ENCODE data around the gene NPAS3. TPM values are rescaled to one million over a fixed set of nuclear protein-coding genes. Genes with fewer than 3 reads are reported as not detected.

NPAS3 gene
- total and polyA plus RNA-seq, 2 donors, result 1.0 to 1.2 TPM

DNA sequence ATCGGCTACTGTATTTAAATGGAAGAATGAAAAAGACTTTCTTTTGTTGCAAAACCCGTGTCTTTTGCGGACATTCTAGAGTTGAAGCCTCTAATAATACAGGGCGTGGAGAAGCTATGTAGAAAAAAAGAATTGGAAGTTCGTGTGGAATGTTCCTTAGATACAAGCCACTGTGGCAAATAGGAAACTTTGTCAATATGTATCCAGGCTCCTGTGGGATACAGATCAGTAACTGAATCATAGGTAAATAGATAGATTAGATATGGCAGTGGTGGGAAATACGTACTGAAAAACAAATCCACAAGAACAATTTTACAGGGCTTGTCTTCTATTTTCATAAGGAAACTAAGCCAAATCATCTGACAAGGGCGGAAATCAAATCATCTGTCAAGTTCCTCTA, 766.8 kb downstream of the NPAS3 start:
- Histone ChIP-seq H3K36me3 (ENCODE audit: control insufficient read depth in 2 of 2, insufficient read depth in 2 of 2, low read length in 1 of 2) (no peaks in the 10 kb centered on the region), H3K27me3 (ENCODE audit: control insufficient read depth in 2 of 2, insufficient read depth in 1 of 2, low read length in 1 of 2) (no peaks in the 10 kb centered on the region), H3K9me3 (ENCODE audit: control insufficient read depth in 2 of 2, insufficient read depth in 1 of 2, low read length in 1 of 2) (no peaks in the 10 kb centered on the region), H3K4me3 (ENCODE audit: low read length in 2 of 2) (no peak overlapping the region), H3K27ac (ENCODE audit: low read depth in 1 of 2, low read length in 1 of 2) (no peak overlapping the region), H3K4me1 (ENCODE audit: control insufficient read depth in 2 of 2, insufficient read depth in 2 of 2, low read length in 2 of 2) (no peaks in the 10 kb centered on the region)
- WGBS, result 94% methylated on average over 7 of the region's 7 CpGs
- DNase-seq (ENCODE audit: low read depth in 6 of 9, low spot score in 9 of 9), result no peak

DNA sequence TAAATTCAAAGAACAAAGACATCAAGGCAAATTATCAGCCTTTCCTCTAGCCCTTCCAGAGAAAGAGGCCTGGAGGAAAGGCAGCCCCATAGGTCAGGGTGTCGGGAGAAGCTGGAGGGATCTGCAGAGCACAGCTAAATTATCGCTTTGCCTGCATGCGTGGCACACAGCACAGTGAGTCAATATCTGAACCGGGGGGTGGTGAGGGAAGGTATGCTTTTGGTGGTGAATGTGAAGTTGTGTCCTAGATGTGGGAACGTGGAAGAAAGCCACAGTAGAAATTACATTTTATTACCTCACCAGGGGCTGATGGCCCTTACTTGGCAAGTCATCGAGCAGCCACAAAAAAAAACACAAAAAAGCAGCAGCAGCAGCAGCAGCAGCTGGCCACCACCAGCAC, 769.0 kb downstream of the NPAS3 start:
- Histone ChIP-seq H3K36me3 (ENCODE audit: control insufficient read depth in 2 of 2, insufficient read depth in 2 of 2, low read length in 1 of 2) (no peaks in the 10 kb centered on the region), H3K9me3 (ENCODE audit: control insufficient read depth in 2 of 2, insufficient read depth in 1 of 2, low read length in 1 of 2) (no peaks in the 10 kb centered on the region), H3K4me3 (ENCODE audit: low read length in 2 of 2) (no peak overlapping the region), H3K27me3 (ENCODE audit: control insufficient read depth in 2 of 2, insufficient read depth in 1 of 2, low read length in 1 of 2) (no peaks in the 10 kb centered on the region), H3K27ac (ENCODE audit: low read depth in 1 of 2, low read length in 1 of 2) (no peak overlapping the region), H3K4me1 (ENCODE audit: control insufficient read depth in 2 of 2, insufficient read depth in 2 of 2, low read length in 2 of 2) (no peaks in the 10 kb centered on the region)
- DNase-seq (ENCODE audit: low read depth in 6 of 9, low spot score in 9 of 9), result no peak
- WGBS, result 92% methylated on average over 6 of the region's 6 CpGs

DNA sequence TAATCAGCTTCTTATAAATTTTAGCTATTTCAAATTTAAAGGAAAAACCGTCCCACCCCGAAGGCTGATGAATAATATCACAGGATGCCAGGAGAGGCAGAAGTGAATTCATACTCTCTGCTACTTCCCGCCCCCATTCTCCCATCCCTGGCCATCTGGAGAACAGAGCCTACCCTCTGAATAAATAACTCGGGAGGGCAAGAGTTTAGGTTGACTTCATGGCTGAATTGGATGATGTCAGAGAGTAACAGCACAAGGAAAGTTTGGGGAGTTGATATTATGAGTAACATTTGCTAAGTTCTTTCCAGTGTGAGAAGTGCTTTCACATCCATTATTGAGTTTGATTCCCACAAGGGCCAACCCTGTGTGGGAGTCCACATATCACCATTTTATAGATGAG, 770.6 kb downstream of the NPAS3 start:
- Histone ChIP-seq H3K4me1 (ENCODE audit: control insufficient read depth in 2 of 2, insufficient read depth in 2 of 2, low read length in 2 of 2) (no peaks in the 10 kb centered on the region), H3K27me3 (ENCODE audit: control insufficient read depth in 2 of 2, insufficient read depth in 1 of 2, low read length in 1 of 2) (no peaks in the 10 kb centered on the region), H3K27ac (ENCODE audit: low read depth in 1 of 2, low read length in 1 of 2) (no peak overlapping the region), H3K36me3 (ENCODE audit: control insufficient read depth in 2 of 2, insufficient read depth in 2 of 2, low read length in 1 of 2) (no peaks in the 10 kb centered on the region), H3K4me3 (ENCODE audit: low read length in 2 of 2) (no peak overlapping the region), H3K9me3 (ENCODE audit: control insufficient read depth in 2 of 2, insufficient read depth in 1 of 2, low read length in 1 of 2) (no peaks in the 10 kb centered on the region)
- no peak for DNase-seq (ENCODE audit: low read depth in 6 of 9, low spot score in 9 of 9)
- WGBS, result 96% methylated on average over 4 of the region's 4 CpGs

DNA sequence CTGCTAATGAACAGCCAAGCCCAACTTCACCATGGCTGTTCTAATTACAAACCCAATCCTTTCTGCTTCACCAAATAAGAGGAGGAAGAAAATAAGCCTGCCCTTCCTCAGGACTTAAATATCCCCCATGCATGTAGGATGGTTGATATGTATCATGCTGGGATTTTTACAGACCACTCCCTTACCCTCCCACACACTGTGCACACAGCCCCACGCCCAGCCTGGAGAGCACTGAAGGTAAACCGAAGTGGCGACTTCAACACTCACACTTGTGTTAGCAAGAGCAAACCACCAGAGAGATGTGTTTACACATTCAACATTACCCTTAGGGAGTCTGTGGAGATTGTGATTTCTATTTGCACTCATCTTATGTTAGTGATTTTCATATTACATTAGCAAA, 771.0 kb downstream of the NPAS3 start:
- no peaks in the 10 kb centered on the region for H3K36me3 ChIP-seq (ENCODE audit: control insufficient read depth in 2 of 2, insufficient read depth in 2 of 2, low read length in 1 of 2)
- H3K4me1 ChIP-seq (ENCODE audit: control insufficient read depth in 2 of 2, insufficient read depth in 2 of 2, low read length in 2 of 2), result no peaks in the 10 kb centered on the region
- 94% methylated on average over 3 of the region's 3 CpGs for WGBS
- H3K27me3 ChIP-seq (ENCODE audit: control insufficient read depth in 2 of 2, insufficient read depth in 1 of 2, low read length in 1 of 2), result no peaks in the 10 kb centered on the region
- H3K4me3 ChIP-seq (ENCODE audit: low read length in 2 of 2), result no peak overlapping the region
- DNase-seq (ENCODE audit: low read depth in 6 of 9, low spot score in 9 of 9), result no peak
- no peak overlapping the region for H3K27ac ChIP-seq (ENCODE audit: low read depth in 1 of 2, low read length in 1 of 2)
- H3K9me3 ChIP-seq (ENCODE audit: control insufficient read depth in 2 of 2, insufficient read depth in 1 of 2, low read length in 1 of 2), result no peaks in the 10 kb centered on the region

DNA sequence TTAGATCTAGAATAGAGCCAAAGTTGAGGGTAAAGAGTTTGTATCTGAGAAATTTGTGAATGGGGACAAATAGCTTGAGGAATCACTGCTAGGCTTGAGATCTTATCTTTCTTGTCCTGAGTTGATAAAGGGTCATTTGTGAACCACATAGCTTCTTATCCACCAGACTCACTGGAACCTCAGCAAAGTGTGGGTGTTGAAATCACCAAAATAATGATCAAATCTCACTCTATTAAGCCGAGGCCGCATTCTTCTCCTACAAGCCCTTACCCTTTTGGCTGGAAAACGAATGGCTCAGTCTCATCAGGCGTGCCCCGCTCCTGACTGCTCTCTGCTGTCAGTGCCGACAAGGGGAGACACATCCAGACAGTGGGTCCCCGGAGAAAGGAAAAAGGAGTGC, 771.6 kb downstream of the NPAS3 start:
- H3K27me3 ChIP-seq (ENCODE audit: control insufficient read depth in 2 of 2, insufficient read depth in 1 of 2, low read length in 1 of 2), result no peaks in the 10 kb centered on the region
- no peak for DNase-seq (ENCODE audit: low read depth in 6 of 9, low spot score in 9 of 9)
- H3K36me3 ChIP-seq (ENCODE audit: control insufficient read depth in 2 of 2, insufficient read depth in 2 of 2, low read length in 1 of 2), result no peaks in the 10 kb centered on the region
- no peak overlapping the region for H3K27ac ChIP-seq (ENCODE audit: low read depth in 1 of 2, low read length in 1 of 2)
- H3K9me3 ChIP-seq (ENCODE audit: control insufficient read depth in 2 of 2, insufficient read depth in 1 of 2, low read length in 1 of 2), result no peaks in the 10 kb centered on the region
- 92% methylated on average over 7 of the region's 7 CpGs for WGBS
- no peaks in the 10 kb centered on the region for H3K4me1 ChIP-seq (ENCODE audit: control insufficient read depth in 2 of 2, insufficient read depth in 2 of 2, low read length in 2 of 2)
- H3K4me3 ChIP-seq (ENCODE audit: low read length in 2 of 2), result no peak overlapping the region

DNA sequence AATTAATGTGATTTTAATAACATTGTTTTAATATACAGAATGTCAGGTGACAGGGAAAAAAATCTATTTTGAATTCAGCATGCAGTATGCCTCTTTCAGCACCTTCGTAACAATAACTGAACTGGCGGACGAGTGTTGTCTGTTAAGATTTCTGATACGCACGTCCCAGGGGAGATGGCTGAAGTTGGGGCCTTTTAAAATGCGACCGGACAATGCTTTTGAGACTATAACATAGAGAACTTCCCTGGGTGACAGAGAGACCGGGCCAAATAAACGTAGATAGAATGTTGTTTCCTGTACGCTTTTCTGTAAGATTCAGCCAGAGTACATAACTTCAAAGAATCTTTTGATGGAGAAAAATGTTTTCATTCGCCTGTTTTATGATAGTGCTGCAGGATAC, 772.5 kb downstream of the NPAS3 start:
- Histone ChIP-seq H3K36me3 (ENCODE audit: control insufficient read depth in 2 of 2, insufficient read depth in 2 of 2, low read length in 1 of 2) (no peaks in the 10 kb centered on the region), H3K9me3 (ENCODE audit: control insufficient read depth in 2 of 2, insufficient read depth in 1 of 2, low read length in 1 of 2) (no peaks in the 10 kb centered on the region), H3K27ac (ENCODE audit: low read depth in 1 of 2, low read length in 1 of 2) (no peak overlapping the region), H3K4me1 (ENCODE audit: control insufficient read depth in 2 of 2, insufficient read depth in 2 of 2, low read length in 2 of 2) (no peaks in the 10 kb centered on the region), H3K27me3 (ENCODE audit: control insufficient read depth in 2 of 2, insufficient read depth in 1 of 2, low read length in 1 of 2) (no peaks in the 10 kb centered on the region), H3K4me3 (ENCODE audit: low read length in 2 of 2) (no peak overlapping the region)
- WGBS, result 96% methylated on average over 11 of the region's 11 CpGs
- no peak for DNase-seq (ENCODE audit: low read depth in 6 of 9, low spot score in 9 of 9)

DNA sequence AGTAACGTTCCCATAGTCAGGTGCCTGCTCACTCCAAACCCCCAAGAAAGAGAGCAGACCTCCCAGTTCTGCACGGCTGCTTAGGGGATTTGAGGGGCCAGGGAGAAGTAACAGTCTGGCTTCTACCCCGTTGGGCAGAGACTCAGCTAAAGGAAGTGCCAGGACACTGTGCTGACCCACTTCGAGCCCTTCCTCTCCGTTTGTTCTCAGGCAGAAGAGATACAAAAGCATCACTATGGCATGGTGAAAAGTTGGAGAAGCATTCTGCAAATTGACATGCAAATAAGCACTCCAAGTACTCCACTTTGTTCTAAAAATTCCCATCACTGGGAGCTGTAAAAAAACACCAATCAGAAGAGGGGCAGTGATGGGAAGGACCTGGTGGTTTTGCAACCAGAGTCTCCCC, 773.1 kb downstream of the NPAS3 start:
- Histone ChIP-seq H3K9me3 (ENCODE audit: control insufficient read depth in 2 of 2, insufficient read depth in 1 of 2, low read length in 1 of 2) (no peaks in the 10 kb centered on the region), H3K4me3 (ENCODE audit: low read length in 2 of 2) (no peak overlapping the region), H3K4me1 (ENCODE audit: control insufficient read depth in 2 of 2, insufficient read depth in 2 of 2, low read length in 2 of 2) (no peaks in the 10 kb centered on the region), H3K27me3 (ENCODE audit: control insufficient read depth in 2 of 2, insufficient read depth in 1 of 2, low read length in 1 of 2) (no peaks in the 10 kb centered on the region), H3K36me3 (ENCODE audit: control insufficient read depth in 2 of 2, insufficient read depth in 2 of 2, low read length in 1 of 2) (no peaks in the 10 kb centered on the region), H3K27ac (ENCODE audit: low read depth in 1 of 2, low read length in 1 of 2) (no peak overlapping the region)
- no peak for DNase-seq (ENCODE audit: low read depth in 6 of 9, low spot score in 9 of 9)
- 92% methylated on average over 5 of the region's 5 CpGs for WGBS

DNA sequence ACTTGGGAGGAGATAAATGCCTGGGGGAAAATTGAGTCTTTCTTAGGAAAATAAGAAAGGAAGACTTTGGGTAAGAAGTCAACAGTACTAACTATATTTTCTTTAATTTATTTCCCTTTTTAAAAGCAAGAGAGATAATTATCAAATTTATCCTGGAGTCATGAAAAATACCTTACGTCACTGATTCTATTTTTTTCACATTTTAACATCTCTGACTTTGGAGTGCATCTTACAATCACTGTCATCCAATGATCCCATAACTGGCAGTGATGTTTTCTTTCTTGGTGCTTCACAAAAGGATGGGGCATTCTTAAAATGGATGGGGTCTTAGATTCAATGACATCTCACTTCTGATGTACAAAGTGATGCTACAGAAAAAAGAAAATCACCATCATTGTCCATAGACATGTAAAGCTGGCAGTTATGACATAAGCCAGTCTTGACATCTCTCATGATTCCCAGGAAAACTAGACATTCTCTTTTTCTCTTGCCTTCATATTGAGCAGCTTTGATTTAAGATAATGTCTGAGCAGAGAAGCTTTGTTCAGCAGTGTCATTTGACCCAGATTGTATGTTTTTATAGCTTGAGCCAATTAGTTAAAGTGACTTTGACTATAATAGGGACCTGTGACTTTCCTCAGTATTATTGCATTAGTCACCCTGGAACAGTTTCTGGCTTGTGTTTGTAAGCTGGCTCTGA, 776.0 kb downstream of the NPAS3 start:
- DNase-seq (ENCODE audit: low read depth in 6 of 9, low spot score in 9 of 9), result no peak
- H3K27me3 ChIP-seq (ENCODE audit: control insufficient read depth in 2 of 2, insufficient read depth in 1 of 2, low read length in 1 of 2), result no peaks in the 10 kb centered on the region
- H3K4me1 ChIP-seq (ENCODE audit: control insufficient read depth in 2 of 2, insufficient read depth in 2 of 2, low read length in 2 of 2), result no peaks in the 10 kb centered on the region
- H3K36me3 ChIP-seq (ENCODE audit: control insufficient read depth in 2 of 2, insufficient read depth in 2 of 2, low read length in 1 of 2), result no peaks in the 10 kb centered on the region
- H3K27ac ChIP-seq (ENCODE audit: low read depth in 1 of 2, low read length in 1 of 2), result no peak overlapping the region
- no peak overlapping the region for H3K4me3 ChIP-seq (ENCODE audit: low read length in 2 of 2)
- 96% methylated on average over 1 of the region's 1 CpG for WGBS
- H3K9me3 ChIP-seq (ENCODE audit: control insufficient read depth in 2 of 2, insufficient read depth in 1 of 2, low read length in 1 of 2), result no peaks in the 10 kb centered on the region

DNA sequence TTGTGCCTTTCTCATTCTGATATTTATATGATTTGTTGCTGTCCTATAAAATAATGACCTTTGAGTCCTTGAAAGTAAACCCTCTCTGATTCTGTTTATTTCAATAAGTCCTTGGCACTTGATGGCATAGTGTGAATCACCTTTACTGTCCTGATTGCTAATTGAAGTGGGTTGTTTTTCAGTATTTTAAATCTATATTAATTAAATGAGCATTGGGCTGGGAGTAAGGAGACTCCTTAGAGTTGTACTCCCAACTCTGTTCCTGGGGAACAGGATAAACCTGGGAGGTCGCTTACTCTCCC, 776.5 kb downstream of the NPAS3 start:
- no peak for DNase-seq (ENCODE audit: low read depth in 6 of 9, low spot score in 9 of 9)
- WGBS, result 94% methylated on average over 1 of the region's 1 CpG
- H3K4me1 ChIP-seq (ENCODE audit: control insufficient read depth in 2 of 2, insufficient read depth in 2 of 2, low read length in 2 of 2), result no peaks in the 10 kb centered on the region

DNA sequence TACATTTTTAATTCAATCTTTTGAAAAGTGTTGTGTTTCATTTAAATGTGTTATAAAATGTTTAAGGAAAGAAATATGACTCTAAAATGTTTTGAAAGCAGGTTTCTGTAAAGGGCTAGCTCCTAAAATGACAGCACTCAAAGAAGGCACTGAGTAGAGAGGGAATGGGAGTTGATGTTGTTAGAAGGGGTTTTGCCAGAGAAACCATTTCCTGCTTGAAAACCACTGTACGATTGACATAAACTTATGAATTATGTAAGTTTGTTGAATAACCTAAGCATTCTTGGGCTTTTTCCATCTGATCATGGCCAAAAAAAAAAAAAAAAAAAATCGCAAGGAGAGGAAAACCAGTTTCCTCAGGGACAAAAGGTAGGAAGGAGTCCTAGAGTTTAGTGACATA, 778.2 kb downstream of the NPAS3 start:
- Histone ChIP-seq H3K27ac (ENCODE audit: low read depth in 1 of 2, low read length in 1 of 2) (no peak overlapping the region), H3K36me3 (ENCODE audit: control insufficient read depth in 2 of 2, insufficient read depth in 2 of 2, low read length in 1 of 2) (no peaks in the 10 kb centered on the region), H3K4me3 (ENCODE audit: low read length in 2 of 2) (no peak overlapping the region), H3K27me3 (ENCODE audit: control insufficient read depth in 2 of 2, insufficient read depth in 1 of 2, low read length in 1 of 2) (no peaks in the 10 kb centered on the region), H3K4me1 (ENCODE audit: control insufficient read depth in 2 of 2, insufficient read depth in 2 of 2, low read length in 2 of 2) (no peaks in the 10 kb centered on the region), H3K9me3 (ENCODE audit: control insufficient read depth in 2 of 2, insufficient read depth in 1 of 2, low read length in 1 of 2) (no peaks in the 10 kb centered on the region)
- DNase-seq (ENCODE audit: low read depth in 6 of 9, low spot score in 9 of 9), result no peak
- WGBS, result 35% methylated on average over 2 of the region's 2 CpGs

More for the DNA sequence above, 776.5 kb downstream of the NPAS3 start:
- no peaks in the 10 kb centered on the region for H3K27me3 ChIP-seq (ENCODE audit: control insufficient read depth in 2 of 2, insufficient read depth in 1 of 2, low read length in 1 of 2)
- H3K27ac ChIP-seq (ENCODE audit: low read depth in 1 of 2, low read length in 1 of 2), result no peak overlapping the region
- no peaks in the 10 kb centered on the region for H3K9me3 ChIP-seq (ENCODE audit: control insufficient read depth in 2 of 2, insufficient read depth in 1 of 2, low read length in 1 of 2)
- no peak overlapping the region for H3K4me3 ChIP-seq (ENCODE audit: low read length in 2 of 2)
- H3K36me3 ChIP-seq (ENCODE audit: control insufficient read depth in 2 of 2, insufficient read depth in 2 of 2, low read length in 1 of 2), result no peaks in the 10 kb centered on the region

All from thymus (tissue), 11 donors.